Measurements from ENCODE around the gene DPPA3. TPM values are rescaled to one million over a fixed set of nuclear protein-coding genes. Genes with fewer than 3 reads are reported as not detected.

DPPA3 gene
- total and polyA plus RNA-seq, 4 donors: not detected

Other genes starting within 250 kb of the DPPA3 start
- 100 to 1,000 TPM; 229 to 308 TPM for gene CD163, start 207.7 kb upstream of the DPPA3 start, total RNA-seq
- 100 to 1,000 TPM in 1 of 2 donors, 10 to 100 TPM in 1; 22.3 to 137 TPM for gene CD163, start 207.7 kb upstream of the DPPA3 start, polyA plus RNA-seq
- not detected for gene APOBEC1, start 45.5 kb upstream of the DPPA3 start, total RNA-seq
- gene APOBEC1, start 45.5 kb upstream of the DPPA3 start, polyA plus RNA-seq: 10 to 100 TPM in 1 of 2 donors, not detected in 1; 22.8 TPM
- gene GDF3, start 15.7 kb upstream of the DPPA3 start, total RNA-seq: under 1 TPM; 0.30 to 0.84 TPM
- not detected for gene GDF3, start 15.7 kb upstream of the DPPA3 start, polyA plus RNA-seq
- gene CLEC4C, start 35.9 kb downstream of the DPPA3 start, total RNA-seq: not detected
- not detected for gene CLEC4C, start 35.9 kb downstream of the DPPA3 start, polyA plus RNA-seq
- not detected for gene NANOGNB, start 53.8 kb downstream of the DPPA3 start, total RNA-seq
- not detected for gene NANOGNB, start 53.8 kb downstream of the DPPA3 start, polyA plus RNA-seq
- under 1 TPM; 0.32 to 0.57 TPM for gene NANOG, start 78.0 kb downstream of the DPPA3 start, total RNA-seq
- not detected for gene NANOG, start 78.0 kb downstream of the DPPA3 start, polyA plus RNA-seq
- 1 to 10 TPM; 3.1 to 3.6 TPM for gene SLC2A14, start 161.5 kb downstream of the DPPA3 start, total RNA-seq
- not detected for gene SLC2A14, start 161.5 kb downstream of the DPPA3 start, polyA plus RNA-seq
- 100 to 1,000 TPM; 142 to 178 TPM for gene SLC2A3, start 224.8 kb downstream of the DPPA3 start, total RNA-seq
- 1 to 10 TPM; 6.0 to 7.4 TPM for gene SLC2A3, start 224.8 kb downstream of the DPPA3 start, polyA plus RNA-seq